Measurements from ENCODE around the gene NFX1.

GRCh38 chr9:33249087-33249658 lies 41.1 kb upstream of the NFX1 start:
- TF ChIP-seq CTCF (IDR thresholded peaks at IDR 0.05): no peak
- TF ChIP-seq EP300 (IDR thresholded peaks at IDR 0.05): no peak

Measured in esophagus muscularis mucosa (tissue), 3 donors.